Breast epithelium (tissue), 3 donors: Measurements from ENCODE around the gene CHRM5.

Source experiments
- CTCF ChIP-seq, 3 donors: fragments of 450-650 bp; IDR thresholded peaks; one replicate each; pipeline ENCODE4 v1.5.1; 2016 to 2017; ENCODE audit warnings: antibody characterized with exemption in 3 of 3, mild to moderate bottlenecking in 3 of 3, moderate library complexity in 3 of 3
- POLR2A ChIP-seq: fragments of 450-650 bp; IDR thresholded peaks from one replicate; pipeline ENCODE4 v1.6.1; 2016; ENCODE audit warnings: antibody characterized with exemption, mild to moderate bottlenecking, moderate library complexity
- POLR2AphosphoS5 ChIP-seq, 3 donors: sonication (generic); formaldehyde crosslinking; IDR thresholded peaks; one replicate each; pipeline ENCODE4 v1.6.1; 2017; ENCODE audit warnings: antibody characterized with exemption in 3 of 3

DNA sequence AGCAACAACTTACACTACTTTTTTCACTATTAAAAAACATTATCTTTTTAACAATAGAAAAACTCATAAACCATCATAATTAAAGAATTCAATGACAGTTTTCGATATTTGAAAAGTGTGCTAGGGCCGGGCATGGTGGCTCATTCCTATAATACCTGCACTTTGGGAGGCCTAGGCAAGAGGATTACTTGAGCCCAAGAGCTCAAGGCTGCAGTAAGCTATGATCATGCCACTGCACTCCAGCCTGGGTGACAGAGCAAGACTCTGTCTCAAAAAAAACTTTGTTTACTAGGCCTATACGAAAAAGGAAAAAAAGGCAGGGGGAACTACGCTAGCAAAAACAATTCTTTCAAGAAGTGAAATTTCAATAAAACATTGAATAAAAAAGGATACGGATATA lies 42.6 kb downstream of the CHRM5 start:
- TF ChIP-seq CTCF (IDR thresholded peaks at IDR 0.05) = no peak
- no peak for TF ChIP-seq POLR2AphosphoS5 (IDR thresholded peaks at IDR 0.05)
- no peak for TF ChIP-seq POLR2A
